ENCODE results near the gene STARD6. TPM values are rescaled to one million over a fixed set of nuclear protein-coding genes. Genes with fewer than 3 reads are reported as not detected.

Gene STARD6
- total RNA-seq, 2 donors from 2014 or later = not detected

- no peaks in the 10 kb centered on the region for H3K4me1 ChIP-seq
- no peaks in the 10 kb centered on the region for H3K9me3 ChIP-seq
- TF ChIP-seq CTCF (IDR thresholded peaks at IDR 0.05) = no peak
- peaks cover 16% of the 10 kb centered on the region for H3K36me3 ChIP-seq
- no peak overlapping the region for H3K27ac ChIP-seq
- no peak for DNase-seq (ENCODE audit: low spot score)
- H3K4me3 ChIP-seq = no peak overlapping the region
- H3K27me3 ChIP-seq = no peaks in the 10 kb centered on the region
Observed at GRCh38 chr18:54277899-54278298, 79.8 kb downstream of the STARD6 start.

Other genes with a start within 250 kb of the STARD6 start
- 10 to 100 TPM; 24.3 to 32.0 TPM for gene MBD2, start 133.2 kb downstream of the STARD6 start, total RNA-seq
- gene POLI, start 88.3 kb downstream of the STARD6 start, total RNA-seq = 10 to 100 TPM; 11.1 to 12.1 TPM
- gene C18orf54, start within 50 bp of the STARD6 start, total RNA-seq = under 1 TPM; 0.41 to 0.86 TPM
- not detected for gene DYNAP, start 233.4 kb upstream of the STARD6 start, total RNA-seq